Neural progenitor cell (in vitro differentiated cells): Measurements from ENCODE around the gene ZNF598. TPM values are rescaled to one million over a fixed set of nuclear protein-coding genes. Genes with fewer than 3 reads are reported as not detected.

Experiments
- DNase-seq: peaks from one replicate; pipeline ENCODE4 v3.0.0-alpha.2; 2016; ENCODE audit warnings: low spot score
- H2AFZ ChIP-seq: fragments of 200-600 bp; sonication (generic); replicated peaks from 2 replicates; pipeline ENCODE4 v1.6.1; 2016; ENCODE audit warnings: antibody characterized with exemption
- H3F3A ChIP-seq: fragments of 200-600 bp; sonication (generic); 2 replicates; pipeline ENCODE4 v1.6.1; 2016; ENCODE audit warnings: antibody characterized with exemption, low read depth
- H3K27ac ChIP-seq: fragments of 200-600 bp; sonication (generic); 2 replicates; pipeline ENCODE4 v1.5.1; 2016; ENCODE audit warnings: mild to moderate bottlenecking
- H3K27me3 ChIP-seq: fragments of 200-600 bp; sonication (generic); 2 replicates; pipeline ENCODE4 v1.6.1; 2016; ENCODE audit warnings: mild to moderate bottlenecking, moderate library complexity
- H3K36me3 ChIP-seq: fragments of 200-600 bp; sonication (generic); 2 replicates; pipeline ENCODE4 v1.5.1; 2016
- H3K4me1 ChIP-seq: fragments of 200-600 bp; sonication (generic); 2 replicates; pipeline ENCODE4 v1.6.1; 2016; ENCODE audit warnings: mixed run types
- H3K4me2 ChIP-seq: fragments of 200-600 bp; sonication (generic); 2 replicates; pipeline ENCODE4 v1.6.1; 2016
- H3K4me3 ChIP-seq: fragments of 200-600 bp; sonication (generic); 2 replicates; pipeline ENCODE4 v1.5.1; 2016
- H3K79me2 ChIP-seq: fragments of 200-600 bp; sonication (generic); 2 replicates; pipeline ENCODE4 v1.6.1; 2016; ENCODE audit warnings: low read depth
- H3K9ac ChIP-seq: fragments of 200-600 bp; sonication (generic); 2 replicates; pipeline ENCODE4 v1.6.1; 2016
- H3K9me3 ChIP-seq: fragments of 200-600 bp; sonication (generic); 2 replicates; pipeline ENCODE4 v1.5.1; 2016; ENCODE audit warnings: low read depth
- H4K20me1 ChIP-seq: fragments of 200-600 bp; sonication (generic); 2 replicates; pipeline ENCODE4 v1.6.1; 2016; ENCODE audit warnings: low read depth
- H3K27ac Mint-ChIP-seq: 3 replicates; pipeline ENCODE4 v1.8.0; 2021; ENCODE audit warnings: mixed read lengths
- H3K27me3 Mint-ChIP-seq: 2 replicates; pipeline ENCODE4 v1.8.0; 2022; ENCODE audit warnings: low read depth, mild to moderate bottlenecking, inconsistent platforms, moderate library complexity, mixed read lengths; ENCODE audit not compliant: insufficient read depth
- H3K36me3 Mint-ChIP-seq: 3 replicates; pipeline ENCODE4 v1.8.0; 2021; ENCODE audit warnings: mixed read lengths
- H3K4me1 Mint-ChIP-seq: 3 replicates; pipeline ENCODE4 v1.8.0; 2021; ENCODE audit warnings: mixed read lengths
- H3K4me3 Mint-ChIP-seq: 3 replicates; pipeline ENCODE4 v1.8.0; 2021; ENCODE audit warnings: mild to moderate bottlenecking, moderate library complexity, mixed read lengths
- H3K9me3 Mint-ChIP-seq: 3 replicates; pipeline ENCODE4 v1.8.0; 2020; ENCODE audit warnings: mixed read lengths
- EZH2 ChIP-seq: fragments of 200-600 bp; sonication (generic); IDR thresholded peaks from 2 replicates; pipeline ENCODE4 v1.6.1; 2017; ENCODE audit warnings: antibody characterized with exemption, mild to moderate bottlenecking, moderate library complexity
- EZH2phosphoT487 ChIP-seq: fragments of 200-600 bp; sonication (generic); IDR thresholded peaks from 2 replicates; pipeline ENCODE4 v1.6.1; 2017; ENCODE audit warnings: antibody characterized with exemption
- total RNA-seq: library from RNA; depleted of rRNA; stranded (reverse); fragments of >200 nt; gene quantifications from 2 replicates; pipeline ENCODE4 v1.2.3, GENCODE V29; 2015; ENCODE audit warnings: low replicate concordance
- TF ChIP-seq, protein P1 (sequence below): fragments of 200-600 bp; sonication (generic); IDR thresholded peaks from 2 replicates; pipeline ENCODE4 v1.5.1; 2017; ENCODE audit warnings: antibody characterized with exemption, mild to moderate bottlenecking

Gene ZNF598
- total RNA-seq, 1 donor from 2014 or later, result 12.7 TPM

DNA sequence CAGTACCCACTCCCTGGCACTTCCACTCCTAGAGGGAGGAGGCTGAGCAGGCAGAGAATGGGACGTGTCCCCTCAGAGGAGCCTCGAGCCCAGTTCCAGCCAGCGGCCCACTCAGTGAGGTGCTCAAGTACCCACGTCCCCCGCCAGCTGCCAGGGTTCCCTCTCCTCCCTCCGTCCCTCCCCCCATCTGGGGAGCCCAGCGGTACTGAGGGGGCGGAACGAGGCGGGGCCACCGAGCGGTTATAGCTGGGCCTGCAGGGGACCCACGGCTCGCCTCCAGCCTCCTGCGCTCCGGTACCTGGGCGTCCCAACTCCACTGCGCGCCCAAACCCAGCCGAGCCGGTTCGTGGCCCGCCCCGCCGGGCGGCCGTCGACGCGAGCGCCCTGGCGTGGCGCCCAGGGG is 9.9 kb upstream of the ZNF598 start, which contains the start of gene NPW:
TSS of gene NPW (plus strand) at position 268 of the 403 bp plus-strand sequence.
- H3K27me3 ChIP-seq, result peaks cover 83% of the 10 kb centered on the region
- no peak within 1 kb of the TSS for H3K9ac ChIP-seq
- peaks cover 4% of the 10 kb centered on the region for H3F3A ChIP-seq

GRCh38 chr16:2016407-2016922 is 6.8 kb upstream of the ZNF598 start:
- H3K27me3 Mint-ChIP-seq, result peaks cover 25% of the 10 kb centered on the region
- peaks cover 4% of the 10 kb centered on the region for H3K4me1 Mint-ChIP-seq
- no peaks in the 10 kb centered on the region for H3K9me3 ChIP-seq
- H3K79me2 ChIP-seq, result no peaks in the 10 kb centered on the region
- H3K27ac ChIP-seq, result no peak overlapping the region
- H3F3A ChIP-seq, result peaks cover 4% of the 10 kb centered on the region
- H3K4me1 ChIP-seq, result peaks cover 9% of the 10 kb centered on the region
- no peak overlapping the region for H3K27ac Mint-ChIP-seq
- peak; percentile 48 for DNase-seq
- H4K20me1 ChIP-seq, result no peaks in the 10 kb centered on the region
- H3K36me3 Mint-ChIP-seq, result no peaks in the 10 kb centered on the region
- no peak overlapping the region for H3K4me2 ChIP-seq
- no peaks in the 10 kb centered on the region for H3K9me3 Mint-ChIP-seq
- TF ChIP-seq, protein P1, sequence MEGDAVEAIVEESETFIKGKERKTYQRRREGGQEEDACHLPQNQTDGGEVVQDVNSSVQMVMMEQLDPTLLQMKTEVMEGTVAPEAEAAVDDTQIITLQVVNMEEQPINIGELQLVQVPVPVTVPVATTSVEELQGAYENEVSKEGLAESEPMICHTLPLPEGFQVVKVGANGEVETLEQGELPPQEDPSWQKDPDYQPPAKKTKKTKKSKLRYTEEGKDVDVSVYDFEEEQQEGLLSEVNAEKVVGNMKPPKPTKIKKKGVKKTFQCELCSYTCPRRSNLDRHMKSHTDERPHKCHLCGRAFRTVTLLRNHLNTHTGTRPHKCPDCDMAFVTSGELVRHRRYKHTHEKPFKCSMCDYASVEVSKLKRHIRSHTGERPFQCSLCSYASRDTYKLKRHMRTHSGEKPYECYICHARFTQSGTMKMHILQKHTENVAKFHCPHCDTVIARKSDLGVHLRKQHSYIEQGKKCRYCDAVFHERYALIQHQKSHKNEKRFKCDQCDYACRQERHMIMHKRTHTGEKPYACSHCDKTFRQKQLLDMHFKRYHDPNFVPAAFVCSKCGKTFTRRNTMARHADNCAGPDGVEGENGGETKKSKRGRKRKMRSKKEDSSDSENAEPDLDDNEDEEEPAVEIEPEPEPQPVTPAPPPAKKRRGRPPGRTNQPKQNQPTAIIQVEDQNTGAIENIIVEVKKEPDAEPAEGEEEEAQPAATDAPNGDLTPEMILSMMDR, result peak; percentile 59
- no peak for TF ChIP-seq EZH2
- no peak for TF ChIP-seq EZH2phosphoT487
- H3K36me3 ChIP-seq, result no peaks in the 10 kb centered on the region
- H3K4me3 Mint-ChIP-seq, result peak overlapping the region; percentile 24
- H2AFZ ChIP-seq, result no peak overlapping the region
- no peak overlapping the region for H3K4me3 ChIP-seq
- peaks cover 55% of the 10 kb centered on the region for H3K27me3 ChIP-seq
- H3K9ac ChIP-seq, result no peak overlapping the region

More for the DNA sequence above, 9.9 kb upstream of the ZNF598 start, which contains the start of gene NPW:
- Mint-ChIP-seq H3K27me3 (peaks cover 36% of the 10 kb centered on the region), H3K36me3 (no peaks in the 10 kb centered on the region), H3K4me3 (peak within 1 kb of the TSS; percentile 71), H3K9me3 (no peaks in the 10 kb centered on the region), H3K4me1 (peaks cover 16% of the 10 kb centered on the region), H3K27ac (no peak within 1 kb of the TSS)
- no peaks in the 10 kb centered on the region for H3K9me3 ChIP-seq
- H3K27ac ChIP-seq, result no peak within 1 kb of the TSS
- H2AFZ ChIP-seq, result peak within 1 kb of the TSS; percentile 94
- H4K20me1 ChIP-seq, result no peaks in the 10 kb centered on the region
- H3K4me2 ChIP-seq, result peak within 1 kb of the TSS; percentile 85
- H3K79me2 ChIP-seq, result no peaks in the 10 kb centered on the region
- peak within 1 kb of the TSS; percentile 44 for H3K4me3 ChIP-seq
- TF ChIP-seq, protein P1, result no peak
- TF ChIP-seq EZH2phosphoT487, result no peak
- no peak for TF ChIP-seq EZH2
- DNase-seq, result peak; percentile 56
- peaks cover 13% of the 10 kb centered on the region for H3K4me1 ChIP-seq
- H3K36me3 ChIP-seq, result no peaks in the 10 kb centered on the region

- peaks cover 4% of the 10 kb centered on the region for H3K4me1 Mint-ChIP-seq
- Histone ChIP-seq H3K4me2 (no peak overlapping the region), H3F3A (peaks cover 4% of the 10 kb centered on the region), H3K79me2 (no peaks in the 10 kb centered on the region), H3K9ac (no peak overlapping the region), H3K27ac (no peak overlapping the region), H3K27me3 (peaks cover 49% of the 10 kb centered on the region), H2AFZ (no peak overlapping the region), H3K36me3 (no peaks in the 10 kb centered on the region), H3K4me1 (peaks cover 9% of the 10 kb centered on the region), H3K9me3 (no peaks in the 10 kb centered on the region), H3K4me3 (no peak overlapping the region), H4K20me1 (no peaks in the 10 kb centered on the region)
- TF ChIP-seq EZH2phosphoT487, result no peak
- no peak for TF ChIP-seq EZH2
- TF ChIP-seq, protein P1, result no peak
- no peaks in the 10 kb centered on the region for H3K36me3 Mint-ChIP-seq
- H3K27ac Mint-ChIP-seq, result no peak overlapping the region
- DNase-seq, result no peak
- H3K9me3 Mint-ChIP-seq, result no peaks in the 10 kb centered on the region
- H3K27me3 Mint-ChIP-seq, result peaks cover 19% of the 10 kb centered on the region
- H3K4me3 Mint-ChIP-seq, result no peak overlapping the region
Observed at GRCh38 chr16:2015947-2016208, 6.3 kb upstream of the ZNF598 start.
